GM19324 (cell line): ENCODE measurements around the gene FOXC2.

Experiments used
- ATAC-seq: cut with Tn5 transposase; IDR thresholded peaks from one replicate; pipeline ENCODE4 v1.9.1; 2021; ENCODE audit warnings: mild to moderate bottlenecking, moderate library complexity; ENCODE audit not compliant: unreplicated experiment, low FRiP score

The FOXC2 gene

GRCh38 chr16:86554917-86555703 is 11.5 kb upstream of the FOXC2 start, which contains the start of gene MTHFSD:
TSS of gene MTHFSD (minus strand) at chr16:86555235. CDS start at chr16:86555184, 51 bp downstream.
- peak; percentile 88 for ATAC-seq

- ATAC-seq: no peak
Measured at GRCh38 chr16:86555704-86556075, 10.9 kb upstream of the FOXC2 start.

GRCh38 chr16:86556576-86556975 is 10.1 kb upstream of the FOXC2 start:
- ATAC-seq: no peak

GRCh38 chr16:86557587-86557986 is 9.0 kb upstream of the FOXC2 start:
- no peak for ATAC-seq

- ATAC-seq: no peak
Measured at GRCh38 chr16:86558355-86559193, 8.1 kb upstream of the FOXC2 start.

GRCh38 chr16:86559802-86560305 is 6.8 kb upstream of the FOXC2 start:
- ATAC-seq: no peak

- no peak for ATAC-seq
Measured at GRCh38 chr16:86562356-86562755, 4.3 kb upstream of the FOXC2 start.

GRCh38 chr16:86563469-86564345 is 2.9 kb upstream of the FOXC2 start:
- no peak for ATAC-seq

- no peak for ATAC-seq
Measured at GRCh38 chr16:86565181-86565631, 1.4 kb upstream of the FOXC2 start.

- ATAC-seq: no peak
Measured at GRCh38 chr16:86565644-86566511, 751 bp upstream of the FOXC2 start.

- ATAC-seq: no peak
Measured at GRCh38 chr16:86566966-86567700, 504 bp downstream of the FOXC2 start.

GRCh38 chr16:86567701-86568581 is 1.3 kb downstream of the FOXC2 start:
- no peak for ATAC-seq

- ATAC-seq: no peak
Measured at GRCh38 chr16:86568677-86569623, 2.3 kb downstream of the FOXC2 start.

- no peak for ATAC-seq
Measured at GRCh38 chr16:86569701-86570447, 3.2 kb downstream of the FOXC2 start.

- no peak for ATAC-seq
Measured at GRCh38 chr16:86570558-86571529, 4.2 kb downstream of the FOXC2 start.
